Coronary artery (tissue), 2 donors: ENCODE results near the gene FOXP4.

ENCODE experiments used
- DNase-seq: peaks from one replicate; pipeline ENCODE4 v3.0.0-alpha.2; 2017; ENCODE audit warnings: low spot score
- H3K27ac ChIP-seq, 2 donors: fragments of 200-600 bp; sonication (generic); one replicate each; pipeline ENCODE4 v1.5.1; 2016 to 2019
- H3K4me3 ChIP-seq: fragments of 200-600 bp; sonication (generic); 2 replicates; pipeline ENCODE4 v1.5.1; 2016; ENCODE audit warnings: mild to moderate bottlenecking, moderate library complexity
- CTCF ChIP-seq: fragments of 200-600 bp; sonication (generic); IDR thresholded peaks from one replicate; pipeline ENCODE4 v1.5.1; 2019; ENCODE audit warnings: antibody characterized with exemption

Gene FOXP4

GRCh38 chr6:41599015-41599851 lies 53.1 kb downstream of the FOXP4 start:
- Histone ChIP-seq H3K27ac (no peak overlapping the region), H3K4me3 (no peak overlapping the region)
- no peak for TF ChIP-seq CTCF
- no peak for DNase-seq

GRCh38 chr6:41599852-41600445 lies 53.8 kb downstream of the FOXP4 start:
- TF ChIP-seq CTCF, result no peak
- no peak overlapping the region for H3K27ac ChIP-seq
- no peak overlapping the region for H3K4me3 ChIP-seq
- DNase-seq, result no peak

GRCh38 chr6:41600499-41601247 lies 54.5 kb downstream of the FOXP4 start:
- no peak for DNase-seq
- H3K4me3 ChIP-seq, result no peak overlapping the region
- TF ChIP-seq CTCF, result no peak
- H3K27ac ChIP-seq, result no peak overlapping the region

- Histone ChIP-seq H3K27ac (no peak overlapping the region), H3K4me3 (no peak overlapping the region)
- no peak for DNase-seq
- no peak for TF ChIP-seq CTCF
These were observed 55.0 kb downstream of the FOXP4 start for GRCh38 chr6:41601248-41601549.

GRCh38 chr6:41602422-41602743 lies 56.2 kb downstream of the FOXP4 start:
- no peak overlapping the region for H3K27ac ChIP-seq
- TF ChIP-seq CTCF, result no peak
- no peak for DNase-seq

GRCh38 chr6:41602864-41603608 lies 56.9 kb downstream of the FOXP4 start:
- no peak overlapping the region for H3K27ac ChIP-seq
- peak; percentile 84 for DNase-seq
- peak overlapping the region; percentile 19 for H3K4me3 ChIP-seq
- peak; percentile 79 for TF ChIP-seq CTCF

More at GRCh38 chr6:41602422-41602743, 56.2 kb downstream of the FOXP4 start:
- H3K4me3 ChIP-seq, result no peak overlapping the region
